ENCODE measurements around the gene KIAA1958. TPM values are rescaled to one million over a fixed set of nuclear protein-coding genes. Genes with fewer than 3 reads are reported as not detected.

The KIAA1958 gene
- total RNA-seq, 1 donor from 2014 or later, result 12.0 TPM

DNA sequence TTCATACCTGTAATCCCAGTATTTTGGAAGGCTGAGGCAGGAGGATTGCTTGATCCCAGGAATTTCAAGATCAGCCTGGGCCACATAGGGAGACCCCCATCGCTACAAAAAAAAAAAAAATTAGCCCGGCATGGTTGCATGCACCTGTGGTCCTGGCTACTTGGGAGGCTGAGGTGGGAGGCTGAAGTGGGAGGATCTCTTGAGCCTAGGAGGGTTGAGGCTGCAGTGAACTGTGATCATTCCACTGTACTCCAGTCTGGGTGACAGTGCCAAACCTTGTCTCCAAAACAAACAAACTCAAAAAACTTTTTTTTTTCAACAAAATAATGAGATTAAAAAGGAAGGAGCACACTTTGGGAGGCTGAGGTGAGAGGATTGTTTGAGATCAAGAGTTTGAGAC is 14.2 kb downstream of the KIAA1958 start:
- TF ChIP-seq, protein P1, sequence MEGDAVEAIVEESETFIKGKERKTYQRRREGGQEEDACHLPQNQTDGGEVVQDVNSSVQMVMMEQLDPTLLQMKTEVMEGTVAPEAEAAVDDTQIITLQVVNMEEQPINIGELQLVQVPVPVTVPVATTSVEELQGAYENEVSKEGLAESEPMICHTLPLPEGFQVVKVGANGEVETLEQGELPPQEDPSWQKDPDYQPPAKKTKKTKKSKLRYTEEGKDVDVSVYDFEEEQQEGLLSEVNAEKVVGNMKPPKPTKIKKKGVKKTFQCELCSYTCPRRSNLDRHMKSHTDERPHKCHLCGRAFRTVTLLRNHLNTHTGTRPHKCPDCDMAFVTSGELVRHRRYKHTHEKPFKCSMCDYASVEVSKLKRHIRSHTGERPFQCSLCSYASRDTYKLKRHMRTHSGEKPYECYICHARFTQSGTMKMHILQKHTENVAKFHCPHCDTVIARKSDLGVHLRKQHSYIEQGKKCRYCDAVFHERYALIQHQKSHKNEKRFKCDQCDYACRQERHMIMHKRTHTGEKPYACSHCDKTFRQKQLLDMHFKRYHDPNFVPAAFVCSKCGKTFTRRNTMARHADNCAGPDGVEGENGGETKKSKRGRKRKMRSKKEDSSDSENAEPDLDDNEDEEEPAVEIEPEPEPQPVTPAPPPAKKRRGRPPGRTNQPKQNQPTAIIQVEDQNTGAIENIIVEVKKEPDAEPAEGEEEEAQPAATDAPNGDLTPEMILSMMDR (IDR thresholded peaks at IDR 0.05; ENCODE audit: insufficient read depth, low read depth, low read length), result no peak
- no peak for TF ChIP-seq EZH2 (IDR thresholded peaks at IDR 0.05; ENCODE audit: insufficient read depth, low read length)
- H3K27me3 ChIP-seq (ENCODE audit: insufficient read depth, low read length), result no peaks in the 10 kb centered on the region
- no peak overlapping the region for H2AFZ ChIP-seq (ENCODE audit: low read depth, low read length)
- no peaks in the 10 kb centered on the region for H3K36me3 ChIP-seq (ENCODE audit: insufficient read depth, low read length)
- peak overlapping the region; percentile 29 for H3K4me2 ChIP-seq (ENCODE audit: low read length)
- Mint-ChIP-seq H3K9me3 (ENCODE audit: unreplicated experiment) (no peaks in the 10 kb centered on the region), H3K27ac (ENCODE audit: unreplicated experiment) (no peak overlapping the region), H3K4me1 (ENCODE audit: low read depth, unreplicated experiment) (peaks cover 2% of the 10 kb centered on the region), H3K36me3 (ENCODE audit: low read depth, unreplicated experiment) (no peaks in the 10 kb centered on the region), H3K27me3 (ENCODE audit: low read depth, unreplicated experiment) (no peaks in the 10 kb centered on the region), H3K4me3 (ENCODE audit: unreplicated experiment) (no peak overlapping the region)
- FAIRE-seq (no peak), DNase-seq (ENCODE audit: low read depth) (no peak)
- no peaks in the 10 kb centered on the region for H3K4me1 ChIP-seq (ENCODE audit: insufficient read depth, low read length)
- no peak overlapping the region for H3K9ac ChIP-seq (ENCODE audit: low read length)
- no peak overlapping the region for H3K27ac ChIP-seq (ENCODE audit: low read depth, low read length)
- no peak overlapping the region for H3K4me3 ChIP-seq (ENCODE audit: insufficient read depth, low read depth, low read length)
- no peaks in the 10 kb centered on the region for H4K20me1 ChIP-seq (ENCODE audit: insufficient read depth, low read length)
- H3K9me3 ChIP-seq (ENCODE audit: insufficient read depth, low read depth, low read length), result no peaks in the 10 kb centered on the region
- H3K79me2 ChIP-seq (ENCODE audit: insufficient read depth, low read length), result peaks cover 10% of the 10 kb centered on the region

DNA sequence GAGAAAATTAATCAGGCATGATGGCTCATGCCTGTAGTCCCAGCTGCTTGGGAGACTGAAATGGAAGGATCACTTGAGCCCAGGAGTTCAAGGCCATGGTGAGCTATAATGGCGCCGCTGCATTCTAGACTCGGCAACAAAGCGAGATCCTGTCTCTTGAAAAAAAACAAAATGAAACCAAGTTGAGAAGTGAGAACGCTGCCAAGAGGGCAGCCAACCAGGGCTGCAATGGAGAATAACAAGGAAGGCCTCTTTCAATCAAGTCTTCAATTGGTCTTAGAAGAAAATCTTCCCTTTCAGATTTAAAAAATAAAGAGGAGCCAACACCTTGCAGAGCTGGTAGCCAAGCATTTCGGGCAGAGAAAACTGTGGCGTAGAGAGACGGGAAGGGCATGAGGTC is 14.7 kb downstream of the KIAA1958 start:
- no peaks in the 10 kb centered on the region for H3K36me3 ChIP-seq (ENCODE audit: insufficient read depth, low read length)
- no peak overlapping the region for H3K9ac ChIP-seq (ENCODE audit: low read length)
- Mint-ChIP-seq H3K4me3 (ENCODE audit: unreplicated experiment) (no peak overlapping the region), H3K27ac (ENCODE audit: unreplicated experiment) (no peak overlapping the region), H3K27me3 (ENCODE audit: low read depth, unreplicated experiment) (no peaks in the 10 kb centered on the region), H3K36me3 (ENCODE audit: low read depth, unreplicated experiment) (no peaks in the 10 kb centered on the region), H3K9me3 (ENCODE audit: unreplicated experiment) (no peaks in the 10 kb centered on the region), H3K4me1 (ENCODE audit: low read depth, unreplicated experiment) (peaks cover 2% of the 10 kb centered on the region)
- H3K4me3 ChIP-seq (ENCODE audit: insufficient read depth, low read depth, low read length), result no peak overlapping the region
- H4K20me1 ChIP-seq (ENCODE audit: insufficient read depth, low read length), result no peaks in the 10 kb centered on the region
- no peaks in the 10 kb centered on the region for H3K27me3 ChIP-seq (ENCODE audit: insufficient read depth, low read length)
- no peaks in the 10 kb centered on the region for H3K9me3 ChIP-seq (ENCODE audit: insufficient read depth, low read depth, low read length)
- peaks cover 10% of the 10 kb centered on the region for H3K79me2 ChIP-seq (ENCODE audit: insufficient read depth, low read length)
- no peak overlapping the region for H2AFZ ChIP-seq (ENCODE audit: low read depth, low read length)
- H3K27ac ChIP-seq (ENCODE audit: low read depth, low read length), result no peak overlapping the region
- peak overlapping the region; percentile 29 for H3K4me2 ChIP-seq (ENCODE audit: low read length)
- FAIRE-seq (no peak), DNase-seq (ENCODE audit: low read depth) (no peak)
- TF ChIP-seq, protein P1 (IDR thresholded peaks at IDR 0.05; ENCODE audit: insufficient read depth, low read depth, low read length), result no peak
- TF ChIP-seq EZH2 (IDR thresholded peaks at IDR 0.05; ENCODE audit: insufficient read depth, low read length), result no peak
- no peaks in the 10 kb centered on the region for H3K4me1 ChIP-seq (ENCODE audit: insufficient read depth, low read length)

DNA sequence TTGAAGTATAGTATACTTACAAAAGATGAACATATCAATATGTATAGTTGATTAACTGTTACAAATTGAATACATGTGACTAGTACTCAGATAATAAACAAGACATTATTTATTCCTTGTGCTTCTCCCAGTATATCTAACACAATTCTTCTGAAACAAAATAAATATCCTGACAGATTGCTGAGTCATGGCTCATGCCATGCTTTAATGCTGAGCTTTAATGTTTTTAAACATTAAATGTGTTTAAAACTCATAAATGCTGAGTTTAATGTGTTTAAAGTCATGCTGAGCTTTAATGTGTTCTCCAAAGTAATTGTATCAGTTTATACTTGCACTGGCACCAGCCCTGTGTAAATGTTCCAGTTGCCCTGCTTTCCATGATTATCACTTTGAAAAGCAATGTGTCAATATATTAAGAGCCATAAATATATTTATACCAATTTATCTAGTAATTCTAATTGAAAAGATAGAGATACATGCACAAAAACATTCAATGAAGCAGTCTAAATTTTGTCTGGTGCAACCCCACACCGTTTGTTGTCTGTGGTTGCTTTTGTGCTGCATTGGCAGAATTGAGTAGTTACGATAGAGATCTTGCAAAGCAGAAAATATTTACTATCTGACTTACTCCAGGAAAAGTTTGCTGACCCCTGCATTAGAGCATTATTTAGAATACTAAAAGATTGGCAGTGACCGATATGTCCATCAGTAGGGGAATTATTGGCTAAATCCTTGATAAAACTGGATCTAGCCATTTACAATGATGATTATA is 15.7 kb downstream of the KIAA1958 start:
- Histone ChIP-seq H3K36me3 (ENCODE audit: insufficient read depth, low read length) (no peaks in the 10 kb centered on the region), H4K20me1 (ENCODE audit: insufficient read depth, low read length) (no peaks in the 10 kb centered on the region), H3K4me2 (ENCODE audit: low read length) (no peak overlapping the region), H3K9me3 (ENCODE audit: insufficient read depth, low read depth, low read length) (no peaks in the 10 kb centered on the region), H3K79me2 (ENCODE audit: insufficient read depth, low read length) (peaks cover 7% of the 10 kb centered on the region), H3K9ac (ENCODE audit: low read length) (no peak overlapping the region), H3K4me3 (ENCODE audit: insufficient read depth, low read depth, low read length) (no peak overlapping the region), H3K27me3 (ENCODE audit: insufficient read depth, low read length) (no peaks in the 10 kb centered on the region), H3K27ac (ENCODE audit: low read depth, low read length) (no peak overlapping the region), H3K4me1 (ENCODE audit: insufficient read depth, low read length) (no peaks in the 10 kb centered on the region), H2AFZ (ENCODE audit: low read depth, low read length) (no peak overlapping the region)
- no peaks in the 10 kb centered on the region for H3K36me3 Mint-ChIP-seq (ENCODE audit: low read depth, unreplicated experiment)
- H3K4me1 Mint-ChIP-seq (ENCODE audit: low read depth, unreplicated experiment), result peaks cover 2% of the 10 kb centered on the region
- FAIRE-seq (no peak), DNase-seq (ENCODE audit: low read depth) (no peak)
- no peak overlapping the region for H3K4me3 Mint-ChIP-seq (ENCODE audit: unreplicated experiment)
- TF ChIP-seq, protein P1 (IDR thresholded peaks at IDR 0.05; ENCODE audit: insufficient read depth, low read depth, low read length), result no peak
- no peak for TF ChIP-seq EZH2 (IDR thresholded peaks at IDR 0.05; ENCODE audit: insufficient read depth, low read length)
- no peaks in the 10 kb centered on the region for H3K9me3 Mint-ChIP-seq (ENCODE audit: unreplicated experiment)
- no peak overlapping the region for H3K27ac Mint-ChIP-seq (ENCODE audit: unreplicated experiment)
- no peaks in the 10 kb centered on the region for H3K27me3 Mint-ChIP-seq (ENCODE audit: low read depth, unreplicated experiment)

All from astrocyte (in vitro differentiated cells and primary cell).